ENCODE data around the gene SIGLEC5.

DNA sequence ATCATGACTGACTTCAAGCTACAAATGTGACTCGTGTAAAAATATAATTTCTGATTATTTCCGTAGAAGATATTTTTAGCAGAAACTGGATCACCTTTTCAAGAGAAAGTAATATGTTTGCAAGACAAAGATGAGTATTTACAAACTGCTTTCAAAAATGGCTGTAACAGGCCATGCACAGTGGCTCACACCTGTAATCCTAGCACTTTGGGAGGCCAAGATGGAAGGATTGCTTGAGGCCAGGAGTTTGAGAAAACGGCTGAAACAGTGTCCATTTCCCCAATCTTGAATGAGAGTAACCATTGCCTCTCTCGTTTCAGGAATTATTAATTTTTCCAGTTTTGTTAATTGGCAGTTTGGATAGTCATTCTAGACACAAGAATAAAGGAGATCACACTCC is 62.6 kb downstream of the SIGLEC5 start:
- TF ChIP-seq, protein P1, sequence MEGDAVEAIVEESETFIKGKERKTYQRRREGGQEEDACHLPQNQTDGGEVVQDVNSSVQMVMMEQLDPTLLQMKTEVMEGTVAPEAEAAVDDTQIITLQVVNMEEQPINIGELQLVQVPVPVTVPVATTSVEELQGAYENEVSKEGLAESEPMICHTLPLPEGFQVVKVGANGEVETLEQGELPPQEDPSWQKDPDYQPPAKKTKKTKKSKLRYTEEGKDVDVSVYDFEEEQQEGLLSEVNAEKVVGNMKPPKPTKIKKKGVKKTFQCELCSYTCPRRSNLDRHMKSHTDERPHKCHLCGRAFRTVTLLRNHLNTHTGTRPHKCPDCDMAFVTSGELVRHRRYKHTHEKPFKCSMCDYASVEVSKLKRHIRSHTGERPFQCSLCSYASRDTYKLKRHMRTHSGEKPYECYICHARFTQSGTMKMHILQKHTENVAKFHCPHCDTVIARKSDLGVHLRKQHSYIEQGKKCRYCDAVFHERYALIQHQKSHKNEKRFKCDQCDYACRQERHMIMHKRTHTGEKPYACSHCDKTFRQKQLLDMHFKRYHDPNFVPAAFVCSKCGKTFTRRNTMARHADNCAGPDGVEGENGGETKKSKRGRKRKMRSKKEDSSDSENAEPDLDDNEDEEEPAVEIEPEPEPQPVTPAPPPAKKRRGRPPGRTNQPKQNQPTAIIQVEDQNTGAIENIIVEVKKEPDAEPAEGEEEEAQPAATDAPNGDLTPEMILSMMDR (IDR thresholded peaks at IDR 0.05; ENCODE audit: insufficient read depth, low read length), result no peak
- TF ChIP-seq, protein P2, sequence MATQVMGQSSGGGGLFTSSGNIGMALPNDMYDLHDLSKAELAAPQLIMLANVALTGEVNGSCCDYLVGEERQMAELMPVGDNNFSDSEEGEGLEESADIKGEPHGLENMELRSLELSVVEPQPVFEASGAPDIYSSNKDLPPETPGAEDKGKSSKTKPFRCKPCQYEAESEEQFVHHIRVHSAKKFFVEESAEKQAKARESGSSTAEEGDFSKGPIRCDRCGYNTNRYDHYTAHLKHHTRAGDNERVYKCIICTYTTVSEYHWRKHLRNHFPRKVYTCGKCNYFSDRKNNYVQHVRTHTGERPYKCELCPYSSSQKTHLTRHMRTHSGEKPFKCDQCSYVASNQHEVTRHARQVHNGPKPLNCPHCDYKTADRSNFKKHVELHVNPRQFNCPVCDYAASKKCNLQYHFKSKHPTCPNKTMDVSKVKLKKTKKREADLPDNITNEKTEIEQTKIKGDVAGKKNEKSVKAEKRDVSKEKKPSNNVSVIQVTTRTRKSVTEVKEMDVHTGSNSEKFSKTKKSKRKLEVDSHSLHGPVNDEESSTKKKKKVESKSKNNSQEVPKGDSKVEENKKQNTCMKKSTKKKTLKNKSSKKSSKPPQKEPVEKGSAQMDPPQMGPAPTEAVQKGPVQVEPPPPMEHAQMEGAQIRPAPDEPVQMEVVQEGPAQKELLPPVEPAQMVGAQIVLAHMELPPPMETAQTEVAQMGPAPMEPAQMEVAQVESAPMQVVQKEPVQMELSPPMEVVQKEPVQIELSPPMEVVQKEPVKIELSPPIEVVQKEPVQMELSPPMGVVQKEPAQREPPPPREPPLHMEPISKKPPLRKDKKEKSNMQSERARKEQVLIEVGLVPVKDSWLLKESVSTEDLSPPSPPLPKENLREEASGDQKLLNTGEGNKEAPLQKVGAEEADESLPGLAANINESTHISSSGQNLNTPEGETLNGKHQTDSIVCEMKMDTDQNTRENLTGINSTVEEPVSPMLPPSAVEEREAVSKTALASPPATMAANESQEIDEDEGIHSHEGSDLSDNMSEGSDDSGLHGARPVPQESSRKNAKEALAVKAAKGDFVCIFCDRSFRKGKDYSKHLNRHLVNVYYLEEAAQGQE (IDR thresholded peaks at IDR 0.05; ENCODE audit: insufficient replicate concordance, low read depth), result no peak
- TF ChIP-seq POLR2AphosphoS5 (IDR thresholded peaks at IDR 0.05; ENCODE audit: low read depth), result no peak
- TF ChIP-seq GABPA (IDR thresholded peaks at IDR 0.05; ENCODE audit: low read depth), result no peak
